ENCODE results near the gene PAIP2.

- no peak for TF ChIP-seq POLR2A (IDR thresholded peaks at IDR 0.05; ENCODE audit: extremely low read depth, insufficient read length)
- TF ChIP-seq CTCF (IDR thresholded peaks at IDR 0.05; ENCODE audit: low read depth, low read length) = no peak
These were observed 52.5 kb downstream of the PAIP2 start for GRCh38 chr5:139394123-139394653.
